ENCODE measurements around the gene TAF11L11. TPM values are rescaled to one million over a fixed set of nuclear protein-coding genes. Genes with fewer than 3 reads are reported as not detected.
"Not testable (repeated sequence)": the region's sequence is repeated elsewhere in the genome, so short reads cannot be mapped to it uniquely, and the experiment has no call there.

Gene TAF11L11
- not detected for total RNA-seq

DNA sequence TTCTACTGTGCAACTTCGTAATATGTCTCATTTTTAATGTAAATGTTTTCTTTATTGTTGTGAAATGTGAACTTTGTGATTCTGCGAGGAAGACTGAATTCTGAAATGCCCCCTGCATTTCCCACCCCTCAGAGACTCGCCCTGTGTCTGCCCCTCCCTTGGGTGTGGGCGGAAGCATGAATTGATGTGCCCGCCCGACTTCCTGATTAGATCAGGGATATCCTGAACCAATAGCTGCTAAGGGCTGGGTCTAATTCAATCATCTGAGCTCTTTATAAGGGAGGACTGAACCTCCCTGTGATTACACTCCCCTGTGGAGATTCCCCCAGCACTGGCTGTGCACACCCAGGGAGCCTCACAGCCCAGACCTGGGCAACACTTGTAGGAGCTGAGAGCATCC lies at the start of gene TAF11L11:
Gene TAF11L11, plus strand, starts transcription at position 304 of the 400 bp plus-strand sequence.
- DNase-seq (ENCODE audit: low spot score) = not testable (repeated sequence)

GRCh38 chr5:17585658-17586057 lies 18.3 kb upstream of the TAF11L11 start, which contains the start of gene TAF11L7:
TSS of gene TAF11L7 (minus strand) at chr5:17585758.
- not testable (repeated sequence) for DNase-seq (ENCODE audit: low spot score)

DNA sequence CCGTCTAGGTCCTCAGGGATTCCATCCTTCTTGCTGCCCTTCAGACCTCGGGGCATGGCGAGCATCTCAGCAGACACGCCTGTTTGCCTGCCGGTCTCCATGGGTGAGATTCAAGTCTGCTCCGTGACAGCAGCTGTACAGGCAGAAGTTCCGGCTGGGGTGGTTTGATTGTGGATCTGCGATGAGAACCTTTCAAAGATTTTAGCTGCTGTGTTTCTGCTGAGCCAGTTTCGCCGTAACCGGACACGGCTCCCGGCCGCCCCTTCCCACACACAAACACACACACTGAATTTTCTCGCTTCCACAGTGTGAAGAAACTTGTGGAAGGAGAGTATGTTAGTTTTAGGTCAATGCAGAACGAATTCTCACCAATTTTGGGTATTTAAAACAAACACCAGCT lies 13.1 kb upstream of the TAF11L11 start, which contains the start of gene TAF11L8:
Gene TAF11L8, minus strand, starts transcription at position 101 of the 400 bp plus-strand sequence.
- DNase-seq (ENCODE audit: low spot score) = not testable (repeated sequence)

- not testable (repeated sequence) for DNase-seq (ENCODE audit: low spot score)
Observed at GRCh38 chr5:17594255-17594654, 9.7 kb upstream of the TAF11L11 start, which contains the start of gene TAF11L9. TSS of gene TAF11L9 (minus strand) at chr5:17594394.

- not testable (repeated sequence) for DNase-seq (ENCODE audit: low spot score)
Observed at GRCh38 chr5:17597728-17598127, 6.3 kb upstream of the TAF11L11 start, which contains the start of gene TAF11L10. TSS of gene TAF11L10 (minus strand) at chr5:17597828.

DNA sequence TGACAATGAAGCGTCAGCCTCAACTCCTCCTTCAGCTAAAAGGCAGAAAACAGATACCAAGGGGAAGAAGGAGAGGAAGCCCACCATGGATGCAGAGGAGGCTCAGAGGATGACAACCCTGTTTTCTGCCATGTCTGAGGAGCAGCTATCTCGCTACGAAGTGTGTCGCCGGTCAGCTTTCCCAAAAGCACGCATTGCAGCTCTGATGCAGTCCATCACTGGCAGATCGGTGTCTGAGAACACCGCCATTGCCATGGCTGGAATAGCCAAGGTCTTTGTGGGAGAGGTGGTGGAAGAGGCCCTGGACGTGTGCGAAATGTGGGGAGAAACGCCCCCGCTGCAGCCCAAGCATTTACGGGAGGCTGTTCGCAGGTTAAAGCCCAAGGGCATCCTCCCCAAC lies 968 bp downstream of the TAF11L11 start:
- DNase-seq (ENCODE audit: low spot score) = no peak

DNA sequence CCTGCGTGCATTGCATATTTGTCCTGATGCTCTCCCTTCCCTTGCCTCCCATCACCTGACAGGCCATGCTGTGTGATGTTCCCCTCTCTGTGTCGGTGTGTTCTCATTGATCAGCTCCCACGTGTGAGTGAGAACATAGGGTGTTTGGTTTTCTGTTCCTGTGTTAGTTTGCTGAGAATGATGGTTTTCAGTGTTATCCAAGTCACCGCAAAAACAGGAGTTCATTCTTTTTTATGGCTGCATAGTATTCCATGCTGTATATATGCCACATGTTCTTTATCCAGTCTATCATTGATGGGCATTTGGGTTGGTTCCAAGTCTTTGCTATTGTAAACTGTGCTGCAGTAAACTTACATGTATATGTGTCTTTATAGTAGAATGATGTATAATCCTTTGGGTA lies 3.5 kb downstream of the TAF11L11 start:
- DNase-seq (ENCODE audit: low spot score) = not testable (repeated sequence)

DNA sequence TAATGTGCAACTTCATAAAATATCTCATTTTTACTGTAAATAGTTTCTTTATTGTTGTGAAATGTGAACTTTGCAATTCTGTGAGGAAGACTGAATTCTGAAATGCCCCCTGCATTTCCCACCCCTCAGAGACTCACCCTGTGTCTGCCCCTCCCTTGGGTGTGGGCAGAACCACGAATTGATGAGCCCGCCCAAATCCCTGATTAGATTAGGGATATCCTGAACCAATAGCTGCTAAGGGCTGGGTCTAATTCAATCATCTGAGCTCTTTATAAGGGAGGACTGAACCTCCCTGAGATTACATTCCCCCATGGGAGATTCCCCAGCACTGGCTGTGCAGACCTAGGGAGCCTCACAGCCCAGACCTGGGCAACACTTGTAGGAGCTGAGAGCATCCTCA lies 6.1 kb downstream of the TAF11L11 start, which contains the start of gene TAF11L12:
Gene TAF11L12, plus strand, starts transcription at position 301 of the 400 bp plus-strand sequence.
- not testable (repeated sequence) for DNase-seq (ENCODE audit: low spot score)

- DNase-seq (ENCODE audit: low spot score) = no peak
Observed at GRCh38 chr5:17614872-17615605, 11.1 kb downstream of the TAF11L11 start.

DNA sequence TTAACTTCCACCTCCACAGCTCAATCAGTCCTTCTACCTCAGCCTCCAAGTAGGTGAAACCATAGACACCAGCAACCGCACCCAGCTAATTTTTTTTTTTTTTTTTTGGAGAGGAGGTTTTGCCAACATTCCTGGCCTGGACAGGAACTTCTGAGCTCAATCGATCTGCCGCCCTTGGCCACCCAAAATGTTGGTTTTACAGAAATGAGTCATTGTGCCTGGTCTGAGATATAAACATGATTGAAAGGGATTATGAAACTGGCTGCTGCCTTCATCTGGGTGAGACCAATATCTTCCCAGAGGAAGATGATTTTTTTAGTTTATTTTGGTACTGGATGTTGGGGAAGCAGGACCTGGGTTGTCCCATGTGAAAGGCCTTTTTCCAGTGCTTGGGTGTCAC lies 15.4 kb downstream of the TAF11L11 start:
- DNase-seq (ENCODE audit: low spot score) = no peak

DNA sequence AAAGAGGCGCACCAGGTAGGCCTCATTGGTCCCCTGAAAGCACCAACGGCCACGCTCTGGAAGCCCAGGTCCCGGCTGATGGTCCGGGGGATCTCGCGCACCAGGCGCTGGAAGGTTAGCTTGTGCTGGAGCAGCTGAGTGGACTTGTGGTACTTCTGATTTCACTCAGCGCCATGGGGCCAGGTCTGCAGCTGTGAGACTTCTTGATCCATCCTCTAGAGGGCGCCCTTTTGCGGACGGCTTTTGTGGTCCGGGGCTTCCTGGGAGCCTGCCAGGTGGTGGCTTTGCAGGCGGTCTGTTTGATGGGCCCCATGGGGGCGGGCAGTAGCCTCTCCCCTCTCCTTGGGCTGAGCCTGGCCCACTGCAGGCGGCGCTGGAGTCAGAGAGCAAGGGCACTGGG lies 16.6 kb downstream of the TAF11L11 start:
- DNase-seq (ENCODE audit: low spot score) = no peak

- no peak for DNase-seq (ENCODE audit: low spot score)
Observed at GRCh38 chr5:17625686-17626085, 21.7 kb downstream of the TAF11L11 start.

DNA sequence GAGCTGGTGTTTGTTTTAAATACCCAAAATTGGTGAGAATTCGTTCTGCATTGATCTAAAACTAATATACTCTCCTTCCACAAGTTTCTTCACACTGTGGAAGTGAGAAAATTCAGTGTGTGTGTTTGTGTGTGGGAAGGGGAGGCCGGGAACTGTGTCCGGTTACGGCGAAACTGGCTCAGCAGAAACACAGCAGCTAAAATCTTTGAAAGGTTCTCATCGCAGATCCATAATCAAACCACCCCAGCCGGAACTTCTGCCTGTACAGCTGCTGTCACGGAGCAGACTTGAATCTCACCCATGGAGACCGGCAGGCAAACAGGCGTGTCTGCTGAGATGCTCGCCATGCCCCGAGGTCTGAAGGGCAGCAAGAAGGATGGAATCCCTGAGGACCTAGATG lies 27.8 kb downstream of the TAF11L11 start, which contains the start of gene TAF11L13:
Gene TAF11L13, plus strand, starts transcription at position 301 of the 400 bp plus-strand sequence.
- not testable (repeated sequence) for DNase-seq (ENCODE audit: low spot score)

GRCh38 chr5:17634160-17634559 lies 30.2 kb downstream of the TAF11L11 start, which contains the start of gene TAF11L14:
TSS of gene TAF11L14 (plus strand) at chr5:17634460.
- DNase-seq (ENCODE audit: low spot score) = no peak

DNA sequence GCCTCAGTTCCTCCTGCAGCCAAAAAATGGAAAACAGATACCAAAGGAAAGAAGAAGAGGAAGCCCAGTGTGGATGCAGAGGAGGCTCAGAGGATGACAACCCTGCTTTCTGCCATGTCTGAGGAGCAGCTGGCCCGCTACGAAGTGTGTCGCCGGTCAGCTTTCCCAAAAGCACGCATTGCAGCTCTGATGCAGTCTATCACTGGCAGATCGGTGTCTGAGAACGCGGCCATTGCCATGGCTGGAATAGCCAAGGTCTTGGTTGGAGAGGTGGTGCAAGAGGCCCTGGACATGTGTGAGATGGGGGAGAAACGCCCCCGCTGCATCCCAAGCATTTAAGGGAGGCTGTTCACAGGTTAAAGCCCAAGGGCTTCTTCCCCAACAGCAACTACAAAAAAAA lies 45.2 kb downstream of the TAF11L11 start:
- DNase-seq (ENCODE audit: low spot score) = not testable (repeated sequence)

DNA sequence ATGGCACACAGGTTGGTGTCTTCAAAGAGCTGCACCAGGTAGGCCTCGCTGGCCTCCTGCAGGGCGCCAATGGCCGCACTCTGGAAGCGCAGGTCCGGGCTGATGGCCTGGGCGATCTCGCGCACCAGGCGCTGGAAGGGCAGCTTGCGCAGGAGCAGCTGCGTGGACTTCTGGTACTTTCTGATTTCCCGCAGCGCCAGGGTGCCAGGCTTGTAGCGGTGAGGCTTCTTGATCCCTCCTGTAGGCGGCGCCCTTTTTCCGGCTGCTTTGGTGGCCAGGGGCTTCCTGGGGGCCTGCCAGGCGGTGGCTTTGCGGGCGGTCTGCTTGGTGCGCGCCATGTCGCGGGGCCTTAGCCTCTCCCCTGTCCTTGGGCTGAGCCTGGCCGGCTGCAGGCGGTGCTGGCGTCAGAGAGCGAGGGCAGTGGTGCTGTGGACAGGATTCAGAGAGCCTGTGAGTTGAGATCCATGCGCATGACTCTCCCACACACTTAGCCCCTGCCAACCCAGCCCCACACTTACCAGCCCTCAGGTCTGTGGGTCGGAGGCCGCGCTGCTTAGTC lies 51.3 kb downstream of the TAF11L11 start:
- not testable (repeated sequence) for DNase-seq (ENCODE audit: low spot score)

Other genes with a start within 250 kb of the TAF11L11 start
- not detected for gene TAF11L2, start 106.0 kb upstream of the TAF11L11 start, total RNA-seq
- not detected for gene TAF11L3, start 85.8 kb upstream of the TAF11L11 start, total RNA-seq
- gene TAF11L4, start 82.4 kb upstream of the TAF11L11 start, total RNA-seq = not detected
- gene TAF11L5, start 78.9 kb upstream of the TAF11L11 start, total RNA-seq = not detected
- not detected for gene TAF11L6, start 75.5 kb upstream of the TAF11L11 start, total RNA-seq
- gene TAF11L7, start 18.4 kb upstream of the TAF11L11 start, total RNA-seq = not detected
- not detected for gene TAF11L8, start 13.2 kb upstream of the TAF11L11 start, total RNA-seq
- not detected for gene TAF11L9, start 9.8 kb upstream of the TAF11L11 start, total RNA-seq
- not detected for gene TAF11L10, start 6.4 kb upstream of the TAF11L11 start, total RNA-seq
- gene TAF11L12, start 6.2 kb downstream of the TAF11L11 start, total RNA-seq = not detected
- gene TAF11L13, start 27.9 kb downstream of the TAF11L11 start, total RNA-seq = not detected
- gene TAF11L14, start 30.3 kb downstream of the TAF11L11 start, total RNA-seq = not detected

Measured in mucosa of gallbladder (tissue), 1 donor.